ENCODE data around the gene TSHZ1.
"Not testable (repeated sequence)": the region's sequence is repeated elsewhere in the genome, so short reads cannot be mapped to it uniquely, and the experiment has no call there.

Gene TSHZ1

DNA sequence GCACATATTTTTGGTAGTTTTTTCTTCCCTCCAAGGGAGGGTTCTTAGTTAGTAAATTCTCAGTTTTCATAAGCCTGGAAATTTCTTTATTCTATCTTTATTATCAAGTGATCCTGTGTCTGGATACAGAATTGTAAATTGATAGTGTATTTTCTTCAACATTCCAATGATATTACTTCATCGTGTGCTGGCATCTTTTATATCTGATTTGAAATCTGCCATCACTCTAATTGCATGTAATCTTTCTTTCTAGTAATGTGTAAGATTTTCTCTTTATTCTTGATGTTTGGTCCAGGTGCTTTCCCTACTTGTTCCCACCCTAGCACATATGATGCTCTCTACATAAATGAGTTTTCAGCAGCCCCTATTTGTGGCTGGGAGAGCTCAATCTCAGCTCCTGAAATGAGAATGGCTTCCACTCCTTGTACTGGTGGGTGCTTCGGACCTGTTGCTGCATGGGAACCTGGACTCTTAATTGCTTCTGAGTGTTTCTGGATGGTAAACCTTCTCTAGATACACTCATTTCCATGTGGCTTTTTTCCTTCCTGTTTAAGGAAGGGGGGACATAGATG, 114.2 kb downstream of the TSHZ1 start:
- POLR2A ChIA-PET, result no interaction called here
- TF ChIP-seq, protein P1, sequence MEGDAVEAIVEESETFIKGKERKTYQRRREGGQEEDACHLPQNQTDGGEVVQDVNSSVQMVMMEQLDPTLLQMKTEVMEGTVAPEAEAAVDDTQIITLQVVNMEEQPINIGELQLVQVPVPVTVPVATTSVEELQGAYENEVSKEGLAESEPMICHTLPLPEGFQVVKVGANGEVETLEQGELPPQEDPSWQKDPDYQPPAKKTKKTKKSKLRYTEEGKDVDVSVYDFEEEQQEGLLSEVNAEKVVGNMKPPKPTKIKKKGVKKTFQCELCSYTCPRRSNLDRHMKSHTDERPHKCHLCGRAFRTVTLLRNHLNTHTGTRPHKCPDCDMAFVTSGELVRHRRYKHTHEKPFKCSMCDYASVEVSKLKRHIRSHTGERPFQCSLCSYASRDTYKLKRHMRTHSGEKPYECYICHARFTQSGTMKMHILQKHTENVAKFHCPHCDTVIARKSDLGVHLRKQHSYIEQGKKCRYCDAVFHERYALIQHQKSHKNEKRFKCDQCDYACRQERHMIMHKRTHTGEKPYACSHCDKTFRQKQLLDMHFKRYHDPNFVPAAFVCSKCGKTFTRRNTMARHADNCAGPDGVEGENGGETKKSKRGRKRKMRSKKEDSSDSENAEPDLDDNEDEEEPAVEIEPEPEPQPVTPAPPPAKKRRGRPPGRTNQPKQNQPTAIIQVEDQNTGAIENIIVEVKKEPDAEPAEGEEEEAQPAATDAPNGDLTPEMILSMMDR (IDR thresholded peaks at IDR 0.05; ENCODE audit: insufficient read depth, low read length, missing control alignments), result no peak
- no peak overlapping the region for H3K4me3 ChIP-seq (ENCODE audit: low read depth, low read length)
- CTCF ChIA-PET, result no interaction called here
- DNase-seq (ENCODE audit: low read depth, low spot score), result no peak

DNA sequence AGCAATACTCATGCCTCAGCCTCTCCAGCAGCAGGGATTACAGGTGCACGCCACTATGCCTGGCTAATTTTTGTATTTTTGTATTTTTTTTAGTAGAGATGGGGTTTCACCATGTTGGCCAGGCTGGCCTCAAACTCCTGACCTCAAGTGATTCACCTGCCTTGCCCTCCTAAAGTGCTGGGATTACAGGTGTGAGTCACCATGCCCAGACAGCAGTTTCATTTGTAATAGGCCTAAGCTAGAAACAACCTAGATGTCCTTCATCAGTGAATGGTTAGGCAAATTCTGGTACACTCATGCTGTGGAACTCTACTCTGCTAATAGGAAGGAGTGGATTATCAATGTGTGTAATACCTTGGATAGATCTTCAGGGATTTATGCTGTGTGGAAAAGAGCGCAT, 119.2 kb downstream of the TSHZ1 start:
- POLR2A ChIA-PET; DNase-seq (ENCODE audit: low read depth, low spot score); H3K4me3 ChIP-seq (ENCODE audit: low read depth, low read length): not testable (repeated sequence)
- CTCF ChIA-PET, result interaction anchor here (0.6 kb wide), 1 partner anchor 1132 kb away, joined by 3 read pairs; no protein-coding TSS in a partner anchor

- CTCF ChIA-PET, result no interaction called here
- no peak for DNase-seq (ENCODE audit: low read depth, low spot score)
- POLR2A ChIA-PET, result no interaction called here
- TF ChIP-seq, protein P1 (IDR thresholded peaks at IDR 0.05; ENCODE audit: insufficient read depth, low read length, missing control alignments), result no peak
- H3K4me3 ChIP-seq (ENCODE audit: low read depth, low read length), result no peak overlapping the region
Observed at GRCh38 chr18:75330308-75330707, 119.7 kb downstream of the TSHZ1 start.

GRCh38 chr18:75334869-75335268, 124.3 kb downstream of the TSHZ1 start:
- CTCF ChIA-PET, result no interaction called here

GRCh38 chr18:75335511-75335910, 124.9 kb downstream of the TSHZ1 start:
- ChIA-PET CTCF (interaction anchor here (0.5 kb wide), 1 partner anchor 15 kb away, joined by 3 read pairs; no protein-coding TSS in a partner anchor), POLR2A (no interaction called here)
- TF ChIP-seq, protein P1 (IDR thresholded peaks at IDR 0.05; ENCODE audit: insufficient read depth, low read length, missing control alignments), result no peak
- no peak for DNase-seq (ENCODE audit: low read depth, low spot score)
- no peak overlapping the region for H3K4me3 ChIP-seq (ENCODE audit: low read depth, low read length)

More at GRCh38 chr18:75334869-75335268, 124.3 kb downstream of the TSHZ1 start:
- POLR2A ChIA-PET, result no interaction called here
- DNase-seq (ENCODE audit: low read depth, low spot score), result no peak
- TF ChIP-seq, protein P1 (IDR thresholded peaks at IDR 0.05; ENCODE audit: insufficient read depth, low read length, missing control alignments), result no peak
- no peak overlapping the region for H3K4me3 ChIP-seq (ENCODE audit: low read depth, low read length)

DNA sequence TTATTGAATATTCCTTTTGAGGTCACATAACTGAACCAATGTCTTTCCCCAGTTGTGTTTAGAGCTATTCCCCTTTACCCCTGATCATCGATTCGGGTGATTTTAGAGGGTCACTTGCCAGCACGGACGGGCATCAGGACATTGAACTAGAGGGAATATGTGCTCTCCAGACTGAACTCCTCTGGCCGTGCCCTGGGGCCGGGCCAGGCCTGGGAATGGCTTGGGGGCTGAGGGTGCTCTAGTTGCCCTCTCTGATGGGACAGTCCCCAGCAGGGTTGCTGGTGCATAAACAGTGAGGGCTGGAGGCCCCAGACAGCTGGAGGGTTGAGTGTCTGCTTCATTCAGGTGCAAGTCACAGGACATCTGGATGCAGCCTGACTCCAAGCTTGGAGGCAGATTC, 126.2 kb downstream of the TSHZ1 start:
- TF ChIP-seq, protein P1 (IDR thresholded peaks at IDR 0.05; ENCODE audit: insufficient read depth, low read length, missing control alignments), result no peak
- CTCF ChIA-PET, result no interaction called here
- no peak for DNase-seq (ENCODE audit: low read depth, low spot score)
- no peak overlapping the region for H3K4me3 ChIP-seq (ENCODE audit: low read depth, low read length)
- POLR2A ChIA-PET, result no interaction called here

DNA sequence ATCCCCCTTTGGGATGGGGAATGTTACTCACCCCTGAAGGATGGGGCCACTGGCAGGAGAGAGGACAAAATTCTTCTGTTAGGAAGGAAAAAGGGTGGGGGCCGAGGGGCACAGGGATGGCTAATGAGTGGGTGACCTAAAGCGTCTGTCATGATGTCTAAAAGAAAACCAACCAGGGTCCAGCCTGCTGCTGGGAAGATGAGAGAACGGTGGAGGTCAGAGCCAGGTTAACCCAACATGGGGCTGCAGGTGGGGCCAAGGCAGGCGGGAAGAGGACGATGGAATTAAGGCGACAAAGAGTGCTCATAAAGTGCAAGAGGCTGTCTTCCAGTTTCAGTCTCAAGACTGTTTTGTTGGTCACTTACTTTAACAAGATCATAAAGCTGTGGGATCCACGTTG, 126.8 kb downstream of the TSHZ1 start:
- CTCF ChIA-PET, result no interaction called here
- no peak overlapping the region for H3K4me3 ChIP-seq (ENCODE audit: low read depth, low read length)
- POLR2A ChIA-PET, result no interaction called here
- no peak for DNase-seq (ENCODE audit: low read depth, low spot score)
- TF ChIP-seq, protein P1 (IDR thresholded peaks at IDR 0.05; ENCODE audit: insufficient read depth, low read length, missing control alignments), result no peak
